T-helper 22 cell (primary cell): ENCODE measurements around the gene KIDINS220.

Source experiments
- DNase-seq: peaks from one replicate; pipeline ENCODE4 v3.0.0-alpha.2; 2020; ENCODE audit warnings: low read depth

KIDINS220 gene

DNA sequence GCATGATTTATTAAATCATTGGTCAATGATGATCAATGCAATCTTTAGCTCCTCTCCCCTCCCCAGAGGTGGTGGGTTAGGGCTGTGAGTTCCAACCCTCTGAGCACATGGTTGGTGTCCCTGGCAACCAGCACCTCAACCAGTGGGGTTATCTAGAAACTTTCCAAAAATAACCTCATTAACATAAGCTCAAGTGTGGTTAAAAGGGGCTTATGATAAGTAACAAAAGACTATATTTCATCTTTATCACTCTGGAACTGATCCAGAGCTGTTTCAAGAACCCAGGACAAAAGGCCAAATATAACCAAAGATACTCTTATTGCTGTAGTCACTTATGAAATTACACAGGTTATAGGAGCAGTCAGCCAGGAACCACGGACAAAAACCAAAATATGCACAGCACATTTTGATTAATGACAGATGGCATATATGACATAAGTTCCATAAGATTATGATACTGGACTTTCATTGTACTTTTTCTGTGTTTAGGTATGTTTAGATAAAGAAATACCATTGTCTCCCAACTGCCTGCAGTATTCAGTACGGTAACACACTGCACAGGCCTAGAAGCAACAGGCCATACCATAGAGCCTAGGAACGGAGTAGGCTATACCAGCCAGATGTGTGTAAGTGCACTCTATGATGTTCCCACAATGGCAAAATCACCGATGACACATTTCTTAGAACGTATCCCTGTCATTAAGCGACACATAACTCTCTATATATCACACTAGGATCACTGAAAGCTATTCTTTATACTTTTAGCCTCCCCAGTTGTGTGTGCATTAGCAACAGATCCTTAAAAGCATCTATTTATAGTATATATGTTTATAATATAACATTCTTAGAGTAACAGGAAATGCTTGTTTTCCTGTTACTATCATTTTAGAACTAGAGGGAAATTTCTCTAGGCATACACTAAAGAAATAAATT, 31.9 kb downstream of the KIDINS220 start:
- no peak for DNase-seq

- DNase-seq, result no peak
Measured at GRCh38 chr2:8803658-8804379, 33.6 kb downstream of the KIDINS220 start.

- no peak for DNase-seq
Measured at GRCh38 chr2:8802741-8803140, 34.7 kb downstream of the KIDINS220 start.

DNA sequence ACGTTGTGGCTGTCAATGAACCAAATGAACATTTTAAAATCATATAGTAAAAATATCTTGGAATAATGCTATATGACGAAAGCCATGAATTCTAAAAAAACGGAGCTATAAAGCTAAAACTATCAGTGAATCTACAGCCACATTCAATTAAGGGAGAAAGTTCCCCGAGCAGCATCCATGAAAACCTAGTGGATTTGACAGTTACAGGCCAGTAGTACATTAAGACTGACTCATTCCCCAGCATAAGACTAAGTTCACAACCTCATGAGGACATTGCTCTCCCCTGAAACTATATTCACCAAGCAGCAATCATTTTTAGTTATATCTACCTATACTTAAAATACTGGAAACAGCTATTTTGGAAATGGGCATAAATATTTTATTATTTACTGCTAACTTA, 36.6 kb downstream of the KIDINS220 start:
- no peak for DNase-seq

- no peak for DNase-seq
Measured at GRCh38 chr2:8800218-8800617, 37.2 kb downstream of the KIDINS220 start.

- DNase-seq, result no peak
Measured at GRCh38 chr2:8799004-8799403, 38.4 kb downstream of the KIDINS220 start.

DNA sequence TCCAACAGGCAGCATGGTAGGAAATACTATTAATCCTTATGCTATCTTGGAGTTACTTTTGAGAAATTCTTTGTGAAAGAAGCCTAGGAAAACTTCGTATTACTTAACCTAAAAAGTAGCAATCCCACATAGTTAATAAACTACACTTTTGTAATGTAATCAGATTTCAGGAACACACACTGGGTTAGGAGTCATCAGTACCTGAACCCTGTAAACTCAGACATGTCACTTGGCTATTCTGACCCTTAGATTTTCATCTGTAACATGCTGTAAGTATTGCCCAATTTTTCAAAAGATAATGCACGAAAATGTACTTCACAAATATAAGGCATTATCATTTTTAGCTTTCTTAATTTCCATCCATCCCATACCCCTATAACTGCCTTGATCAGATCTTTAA, 39.0 kb downstream of the KIDINS220 start:
- DNase-seq, result no peak

GRCh38 chr2:8797682-8798081, 39.7 kb downstream of the KIDINS220 start:
- no peak for DNase-seq

DNA sequence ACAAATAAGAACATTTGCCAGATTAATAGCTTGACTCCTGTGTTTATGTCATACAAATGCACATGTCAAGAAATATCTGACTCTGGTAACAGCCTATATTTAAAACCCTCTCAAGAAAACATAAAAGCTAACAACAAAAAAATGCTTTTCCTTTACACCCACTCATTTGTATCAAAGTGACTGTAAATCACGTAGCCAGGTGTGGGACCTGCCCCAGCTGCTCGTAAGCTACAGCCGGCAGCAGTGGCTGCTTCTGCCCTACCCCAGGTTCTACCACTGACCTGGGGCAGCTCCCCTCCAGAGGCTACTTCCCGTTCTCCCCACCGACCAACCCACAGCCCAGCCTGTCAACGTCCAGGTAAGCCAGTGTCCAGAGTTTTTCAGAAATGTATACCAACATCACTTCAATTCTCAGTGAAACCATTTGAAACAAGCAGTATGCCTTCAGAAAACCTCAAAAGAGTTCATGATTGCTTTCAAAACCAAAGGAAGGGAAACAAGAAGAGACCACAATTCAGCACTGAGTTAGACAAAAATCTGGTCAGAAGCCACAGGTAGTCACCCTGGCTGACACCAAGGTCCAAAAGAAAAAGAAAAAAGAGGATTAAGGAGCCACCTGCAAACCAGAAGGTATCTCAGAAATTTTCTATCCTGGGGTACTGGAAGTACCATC, 40.4 kb downstream of the KIDINS220 start:
- DNase-seq, result no peak

GRCh38 chr2:8796315-8796848, 41.0 kb downstream of the KIDINS220 start:
- no peak for DNase-seq

GRCh38 chr2:8794923-8795825, 42.2 kb downstream of the KIDINS220 start:
- no peak for DNase-seq

- DNase-seq, result no peak
Measured at GRCh38 chr2:8790739-8791162, 46.7 kb downstream of the KIDINS220 start.

DNA sequence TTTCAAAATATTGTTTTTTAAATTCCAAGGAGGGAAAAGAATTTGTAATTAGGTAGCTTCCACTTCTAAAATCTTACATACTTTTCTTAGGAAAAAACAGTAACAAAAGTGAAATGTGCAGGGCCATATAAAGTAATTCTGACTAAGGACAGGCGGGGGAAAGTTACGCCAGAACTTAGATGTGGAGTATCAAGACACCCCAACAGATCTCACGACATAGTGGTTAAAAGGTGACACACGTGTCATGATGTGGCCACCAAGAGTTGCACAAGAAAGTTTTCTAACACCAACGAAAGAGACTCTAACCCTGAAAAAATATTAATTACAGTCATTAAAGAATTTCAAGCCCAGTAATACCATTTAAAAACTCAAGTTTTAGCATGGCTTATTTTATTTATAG, 51.0 kb downstream of the KIDINS220 start:
- DNase-seq, result no peak

- DNase-seq, result no peak
Measured at GRCh38 chr2:8779795-8780671, 57.4 kb downstream of the KIDINS220 start.

DNA sequence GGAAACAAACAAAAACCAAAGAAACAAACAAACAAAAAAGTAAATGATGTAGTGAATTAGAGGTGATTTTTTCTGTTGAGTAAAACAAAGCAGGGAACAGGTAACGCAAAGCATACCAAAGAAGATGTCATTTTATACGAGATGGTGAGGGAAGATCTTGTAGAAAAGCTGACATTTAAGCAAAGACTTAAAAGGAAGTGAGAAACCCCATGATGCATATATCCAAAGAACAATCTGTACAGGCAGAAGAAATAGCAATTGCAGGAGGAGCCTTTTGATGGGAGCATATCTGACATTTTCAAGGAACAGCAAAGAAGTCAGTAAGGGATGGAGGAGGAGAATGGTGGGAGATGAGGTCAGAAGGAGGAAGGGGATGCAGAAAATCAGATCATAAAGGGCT, 63.0 kb downstream of the KIDINS220 start:
- no peak for DNase-seq

GRCh38 chr2:8767324-8767723, 70.1 kb downstream of the KIDINS220 start:
- DNase-seq, result no peak

- no peak for DNase-seq
Measured at GRCh38 chr2:8761529-8762164, 75.8 kb downstream of the KIDINS220 start.

DNA sequence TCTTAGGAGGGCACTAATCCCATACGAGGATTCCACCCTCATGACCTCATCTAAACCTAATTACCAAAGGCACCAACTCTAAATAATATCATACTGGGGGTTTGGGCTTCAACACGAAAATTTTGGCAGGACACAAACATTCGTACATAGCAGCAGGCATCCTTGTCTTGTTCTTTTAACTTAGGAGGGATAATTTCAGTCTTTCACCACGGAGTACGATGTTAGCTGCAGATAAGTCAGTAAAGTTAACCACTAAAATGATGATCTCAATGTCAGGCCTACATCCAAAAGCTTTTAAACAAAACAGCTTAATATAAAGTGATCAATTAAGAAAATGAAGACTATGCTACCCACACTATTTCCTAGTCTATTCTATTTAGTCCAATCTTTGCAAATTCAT, 80.7 kb downstream of the KIDINS220 start:
- DNase-seq, result no peak

DNA sequence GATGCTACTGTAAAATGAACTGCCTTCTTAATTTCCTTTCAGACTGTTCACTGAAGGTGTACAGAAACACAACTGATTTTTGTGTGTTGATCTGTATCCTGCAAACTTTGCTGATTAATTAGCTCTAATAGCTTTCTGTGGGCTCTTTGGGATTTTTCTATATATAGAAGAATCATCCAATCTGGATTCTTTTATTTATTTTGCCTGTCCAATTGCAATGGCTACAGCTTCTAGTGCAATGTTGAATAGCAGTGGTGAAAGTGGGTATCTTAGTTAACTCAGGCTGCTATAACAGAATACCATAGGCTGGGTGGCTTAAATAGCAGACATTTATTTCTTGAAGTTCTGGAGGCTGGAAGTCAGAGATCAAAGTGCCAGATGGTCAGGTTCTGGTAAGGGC, 81.2 kb downstream of the KIDINS220 start:
- DNase-seq, result no peak
